Muscle of leg (tissue), 16 donors: ENCODE results near the gene ELOVL2. TPM values are rescaled to one million over a fixed set of nuclear protein-coding genes. Genes with fewer than 3 reads are reported as not detected.
A peak's percentile ranks its signal among the peaks of the same experiment; 100 is the strongest.
"Not testable (repeated sequence)": the region's sequence is repeated elsewhere in the genome, so short reads cannot be mapped to it uniquely, and the experiment has no call there.

Experiments
- DNase-seq: peaks from one replicate; pipeline ENCODE4 v3.0.0; 2013
- H3K27ac ChIP-seq: one replicate; pipeline ENCODE4 v1.5.1; 2013; ENCODE audit warnings: mild to moderate bottlenecking, low read length, control low read depth
- H3K27me3 ChIP-seq: one replicate; pipeline ENCODE4 v1.6.1; 2013; ENCODE audit warnings: low read length; ENCODE audit not compliant: control insufficient read depth, insufficient read depth
- H3K36me3 ChIP-seq: one replicate; pipeline ENCODE4 v1.6.1; 2013; ENCODE audit warnings: low read length; ENCODE audit not compliant: control insufficient read depth, insufficient read depth
- H3K4me1 ChIP-seq: one replicate; pipeline ENCODE4 v1.6.1; 2013; ENCODE audit warnings: low read length; ENCODE audit not compliant: control insufficient read depth, insufficient read depth
- H3K4me3 ChIP-seq: one replicate; pipeline ENCODE4 v1.5.1; 2013; ENCODE audit warnings: low read length, control low read depth
- H3K9me3 ChIP-seq: replicated peaks from 2 replicates; pipeline ENCODE4 v1.6.1; 2013; ENCODE audit warnings: low read depth, low read length; ENCODE audit not compliant: control insufficient read depth
- WGBS: methylation state at CpG from one replicate; pipeline ENCODE4 v1.1.5; 2013; ENCODE audit warnings: missing lambda C conversion rate; ENCODE audit not compliant: insufficient coverage; 5-methylcytosine and 5-hydroxymethylcytosine counted together
- long read RNA-seq, 11 donors: transcript quantifications; one replicate each; lab custom pipeline, GENCODE V29; 2026
- polyA plus RNA-seq, 8 donors: library from polyadenylated mRNA; unstranded; fragments of 120-200 nt; gene quantifications; one replicate each; pipeline versions ENCODE4 v1.2.1 to v1.2.3, GENCODE V29; 2013; ENCODE audit warnings: inconsistent platforms in 1 of 8, low replicate concordance in 1 of 8; ENCODE audit not compliant: insufficient read length in 8 of 8, insufficient read depth in 1 of 8
- total RNA-seq: library from RNA; stranded (reverse); fragments of 120-200 nt; gene quantifications from one replicate; pipeline ENCODE4 v1.2.4, GENCODE V29; 2013

Gene ELOVL2, protein sequence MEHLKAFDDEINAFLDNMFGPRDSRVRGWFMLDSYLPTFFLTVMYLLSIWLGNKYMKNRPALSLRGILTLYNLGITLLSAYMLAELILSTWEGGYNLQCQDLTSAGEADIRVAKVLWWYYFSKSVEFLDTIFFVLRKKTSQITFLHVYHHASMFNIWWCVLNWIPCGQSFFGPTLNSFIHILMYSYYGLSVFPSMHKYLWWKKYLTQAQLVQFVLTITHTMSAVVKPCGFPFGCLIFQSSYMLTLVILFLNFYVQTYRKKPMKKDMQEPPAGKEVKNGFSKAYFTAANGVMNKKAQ
- total RNA-seq (1.5 TPM), polyA plus RNA-seq (1 to 10 TPM; 2.0 to 3.6 (median 2.7) TPM)
- long read RNA-seq, donor 1: 0 reads
- long read RNA-seq, donor 2: 0 reads
- long read RNA-seq, donor 3, partial matches to known transcripts: 0 of 2 reads
- long read RNA-seq, donor 3, other reads (novel, unspliced or antisense): 0 of 2 reads
- long read RNA-seq, donor 4, partial matches to known transcripts: 0 of 1 reads
- long read RNA-seq, donor 4, other reads (novel, unspliced or antisense): 0 of 1 reads
- long read RNA-seq, donor 5, partial matches to known transcripts: 0 of 1 reads
- long read RNA-seq, donor 5, other reads (novel, unspliced or antisense): 0 of 1 reads
- long read RNA-seq, donor 6, partial matches to known transcripts: 0 of 2 reads
- long read RNA-seq, donor 6, other reads (novel, unspliced or antisense): 0 of 2 reads
- long read RNA-seq, donor 7: 0 reads
- long read RNA-seq, donor 8, partial matches to known transcripts: 0 of 1 reads
- long read RNA-seq, donor 8, other reads (novel, unspliced or antisense): 0 of 1 reads
- long read RNA-seq, donor 9, partial matches to known transcripts: 0 of 1 reads
- long read RNA-seq, donor 9, other reads (novel, unspliced or antisense): 0 of 1 reads
- long read RNA-seq, donor 10: 0 reads
- long read RNA-seq, donor 11: 0 reads

DNA sequence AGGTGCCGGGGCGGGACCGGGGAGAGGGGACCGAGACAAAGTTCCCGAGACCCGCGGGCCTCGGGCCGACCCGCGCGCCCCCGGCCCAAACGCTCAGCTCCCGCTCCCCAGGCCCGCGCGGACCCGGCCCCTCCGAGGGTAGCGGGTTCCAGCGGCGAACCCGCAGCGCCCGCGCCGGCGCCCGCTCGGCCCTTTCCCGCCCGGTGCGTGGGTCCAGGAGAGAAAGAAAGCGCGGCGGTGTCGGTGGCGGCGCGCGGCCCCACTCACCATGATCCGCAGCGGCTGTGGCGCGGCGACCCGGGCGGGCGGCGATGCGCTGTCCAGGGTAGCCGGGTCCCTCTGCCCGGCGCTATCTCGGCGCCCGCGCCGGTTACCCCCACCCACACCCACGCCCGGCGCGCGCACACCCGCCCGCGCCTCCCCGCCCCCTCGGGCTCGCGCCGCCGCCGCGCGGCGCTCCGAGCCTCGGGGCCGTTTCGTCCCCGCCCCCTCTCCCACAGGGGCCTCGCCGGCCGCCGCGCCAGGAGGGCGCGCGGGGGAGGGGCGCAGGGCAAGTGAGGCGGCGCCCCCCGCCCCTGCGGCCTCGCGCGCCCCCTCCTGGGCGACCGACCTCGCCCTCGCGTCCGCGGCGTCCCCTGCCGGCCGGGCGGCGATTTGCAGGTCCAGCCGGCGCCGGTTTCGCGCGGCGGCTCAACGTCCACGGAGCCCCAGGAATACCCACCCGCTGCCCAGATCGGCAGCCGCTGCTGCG, at the start of gene ELOVL2:
ELOVL2 (minus strand) TSS at position 345 of the 751 bp plus-strand sequence; CDS start at position 270, 75 bp downstream.
- WGBS: under 1% methylated on average over 116 of the region's 124 CpGs
- peaks cover 2% of the 10 kb centered on the region for H3K4me1 ChIP-seq
- peaks cover 3% of the 10 kb centered on the region for H3K9me3 ChIP-seq
- peaks cover 29% of the 10 kb centered on the region for H3K27me3 ChIP-seq
- peak within 1 kb of the TSS; percentile 45 for H3K4me3 ChIP-seq
- DNase-seq: peak; percentile 65
- no peak within 1 kb of the TSS for H3K27ac ChIP-seq
- H3K36me3 ChIP-seq: no peaks in the 10 kb centered on the region

DNA sequence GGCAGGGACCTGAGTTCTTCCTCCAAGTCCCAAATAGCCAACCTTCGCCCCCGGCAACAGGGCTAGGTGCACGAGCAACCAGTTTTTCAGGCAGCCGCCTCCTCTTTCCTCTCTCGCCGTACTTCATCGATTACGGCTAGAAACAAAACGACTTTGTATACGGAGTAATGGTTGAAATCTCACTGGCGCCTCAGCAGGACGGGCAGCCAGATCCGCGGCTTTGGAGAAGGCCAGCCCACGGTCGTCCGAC, 49.2 kb upstream of the ELOVL2 start:
- no peak for DNase-seq
- Histone ChIP-seq H3K36me3 (peaks cover 7% of the 10 kb centered on the region), H3K27ac (peak overlapping the region; percentile 96), H3K4me1 (peaks cover 3% of the 10 kb centered on the region), H3K27me3 (no peaks in the 10 kb centered on the region), H3K4me3 (peak overlapping the region; percentile 91), H3K9me3 (no peaks in the 10 kb centered on the region)
- WGBS: 2% methylated on average over 11 of the region's 17 CpGs

DNA sequence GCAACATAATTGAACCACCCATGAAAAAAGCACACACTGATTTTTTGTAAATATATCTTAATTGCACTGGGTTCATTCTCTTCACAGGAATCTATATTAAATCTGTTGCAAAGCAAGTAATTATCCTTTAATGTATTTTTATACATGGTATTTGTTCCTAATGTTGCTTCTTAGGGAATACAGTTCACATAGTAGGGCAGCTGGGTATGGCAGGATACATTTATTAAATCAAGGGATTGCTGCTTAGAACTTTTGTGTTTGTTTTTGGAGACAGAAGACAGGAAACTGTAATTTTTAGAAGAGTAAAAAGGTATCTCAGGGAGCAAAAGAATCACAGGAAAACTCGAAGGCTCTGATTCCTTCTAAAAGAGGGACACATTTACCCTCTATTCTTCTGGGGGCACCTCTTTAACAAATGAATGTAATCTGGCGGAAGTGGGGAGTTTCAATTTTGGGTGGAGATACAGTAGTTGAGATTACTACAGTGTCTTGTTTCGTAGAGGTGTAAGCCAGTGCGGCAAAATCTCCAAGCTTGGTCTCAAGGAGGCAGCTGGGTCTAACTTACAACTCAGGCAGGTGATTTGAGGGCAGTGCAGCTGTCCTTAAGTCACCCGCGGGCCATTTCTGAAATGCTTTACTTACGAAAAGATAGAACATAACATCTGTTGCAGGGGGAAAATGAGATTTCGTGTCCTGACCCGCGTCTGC, 48.7 kb upstream of the ELOVL2 start:
- 0% methylated on average over 7 of the region's 10 CpGs for WGBS

DNA sequence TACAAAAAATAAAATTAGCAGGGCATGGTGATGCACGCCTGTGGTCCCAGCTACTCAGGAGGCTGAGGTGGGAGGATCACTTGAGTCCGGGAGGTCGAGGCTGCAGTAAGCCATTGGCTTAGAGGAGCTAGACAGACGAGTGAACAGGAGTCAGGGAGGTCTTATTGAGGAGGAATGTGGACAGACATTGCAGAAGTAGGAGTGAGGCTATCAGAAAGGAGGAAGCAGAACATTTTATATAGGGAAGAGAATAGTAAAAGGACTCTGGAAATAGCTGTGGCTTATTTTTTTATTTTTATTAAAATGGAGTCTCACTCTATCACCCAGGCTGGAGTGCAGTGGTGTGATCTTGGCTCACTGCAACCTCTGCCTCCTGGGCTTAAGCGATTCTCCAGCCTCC, 47.0 kb upstream of the ELOVL2 start:
- WGBS: 92% methylated on average over 5 of the region's 5 CpGs
- not testable (repeated sequence) for H3K27me3 ChIP-seq, H3K9me3 ChIP-seq, H3K36me3 ChIP-seq, H3K27ac ChIP-seq, H3K4me3 ChIP-seq, DNase-seq, H3K4me1 ChIP-seq

More for the DNA sequence above, 48.7 kb upstream of the ELOVL2 start:
- H3K27me3 ChIP-seq: no peaks in the 10 kb centered on the region
- peak overlapping the region; percentile 96 for H3K27ac ChIP-seq
- H3K4me1 ChIP-seq: peaks cover 3% of the 10 kb centered on the region
- no peaks in the 10 kb centered on the region for H3K9me3 ChIP-seq
- peaks cover 7% of the 10 kb centered on the region for H3K36me3 ChIP-seq
- no peak for DNase-seq
- peak overlapping the region; percentile 91 for H3K4me3 ChIP-seq

DNA sequence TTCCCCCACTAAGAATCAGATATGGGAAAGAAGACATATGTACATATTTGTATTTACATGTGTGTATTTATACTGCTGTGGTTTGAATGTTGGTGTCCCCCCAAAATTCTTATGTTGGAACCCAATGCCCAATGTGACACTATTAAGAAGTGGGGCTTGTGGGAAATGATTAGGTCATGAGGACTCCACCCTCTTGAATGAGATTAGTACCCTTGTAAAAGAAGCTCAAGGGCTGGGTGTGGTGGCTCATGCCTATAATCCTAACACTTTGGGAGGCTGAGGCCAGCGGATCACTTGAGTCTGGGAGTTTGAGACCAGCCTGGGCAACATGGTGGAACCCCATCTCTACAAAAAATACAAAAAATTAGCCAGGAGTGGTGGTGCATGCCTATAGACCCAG, 45.6 kb upstream of the ELOVL2 start:
- no peak for DNase-seq
- Histone ChIP-seq H3K4me1 (peaks cover 3% of the 10 kb centered on the region), H3K36me3 (no peaks in the 10 kb centered on the region), H3K9me3 (no peaks in the 10 kb centered on the region), H3K27me3 (no peaks in the 10 kb centered on the region), H3K27ac (no peak overlapping the region), H3K4me3 (no peak overlapping the region)
- no CpG with 5 or more reads among the region's 1 CpG for WGBS

DNA sequence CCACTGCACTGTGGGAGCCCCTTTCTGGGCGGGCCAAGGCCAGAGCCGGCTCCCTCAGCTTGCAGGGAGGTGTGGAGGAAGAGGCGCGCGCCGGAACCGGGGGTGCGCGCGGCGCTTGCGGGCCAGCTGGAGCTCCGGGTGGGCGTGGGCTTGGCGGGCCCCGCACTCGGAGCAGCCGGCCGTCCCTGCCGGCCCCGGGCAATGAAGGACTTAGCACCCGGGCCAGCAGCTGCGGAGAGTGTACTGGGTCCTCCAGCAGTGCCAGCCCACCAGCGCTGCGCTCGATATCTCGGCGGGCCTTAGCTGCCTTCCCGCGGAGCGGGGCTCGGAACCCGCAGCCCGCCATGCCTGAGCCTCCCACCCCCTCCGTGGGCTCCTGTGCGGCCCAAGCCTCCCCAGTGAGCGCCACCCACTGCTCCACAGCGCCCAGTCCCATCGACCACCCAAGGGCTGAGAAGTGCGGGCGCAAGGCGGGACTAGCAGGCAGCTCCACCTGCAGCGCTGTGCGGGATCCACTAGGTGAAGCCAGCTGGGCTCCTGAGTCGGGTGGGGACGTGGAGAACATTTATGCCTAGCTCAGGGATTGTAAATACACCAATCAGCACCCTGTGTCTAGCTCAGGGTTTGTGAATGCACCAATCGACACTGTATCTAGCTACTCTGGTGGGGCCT, 43.2 kb upstream of the ELOVL2 start:
- H3K36me3 ChIP-seq, H3K27ac ChIP-seq, H3K9me3 ChIP-seq, DNase-seq, H3K27me3 ChIP-seq, H3K4me1 ChIP-seq, H3K4me3 ChIP-seq: not testable (repeated sequence)
- 73% methylated on average over 30 of the region's 47 CpGs for WGBS

DNA sequence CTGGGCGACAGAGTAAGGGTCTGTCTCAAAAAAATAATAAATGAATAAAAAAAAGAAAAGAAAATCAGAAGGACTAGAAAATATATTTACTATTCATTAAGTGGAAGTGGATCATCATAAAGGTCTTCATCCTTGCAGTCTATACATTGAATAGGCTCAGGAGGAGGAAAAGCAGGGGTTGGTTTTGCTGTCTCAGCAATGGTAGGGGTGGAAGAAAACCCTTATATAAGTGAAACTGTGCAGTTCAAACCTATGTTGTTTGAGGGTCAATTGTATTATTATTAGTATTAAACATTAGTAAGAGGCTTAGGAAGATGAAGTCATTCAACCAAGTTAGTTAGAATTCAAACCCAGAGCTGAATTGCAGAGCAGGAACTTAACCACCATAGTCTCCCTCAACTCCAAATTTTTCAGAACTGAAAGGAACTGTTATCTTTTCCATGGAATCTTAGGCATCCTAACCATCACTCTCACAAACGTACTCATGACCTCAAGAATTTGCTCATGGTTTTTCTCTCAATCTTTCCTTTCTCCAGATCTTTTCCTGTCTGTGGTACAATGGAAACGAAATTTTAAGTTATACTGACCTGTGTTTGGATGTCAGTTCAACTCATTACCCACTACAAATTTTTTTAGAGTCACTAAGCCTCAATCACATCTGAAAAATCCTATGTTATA, 41.8 kb upstream of the ELOVL2 start:
- H3K4me1 ChIP-seq: no peaks in the 10 kb centered on the region
- no peaks in the 10 kb centered on the region for H3K36me3 ChIP-seq
- no peak overlapping the region for H3K27ac ChIP-seq
- DNase-seq: no peak
- H3K4me3 ChIP-seq: no peak overlapping the region
- H3K9me3 ChIP-seq: no peaks in the 10 kb centered on the region
- no peaks in the 10 kb centered on the region for H3K27me3 ChIP-seq
- WGBS: 20% methylated on average over 1 of the region's 3 CpGs

DNA sequence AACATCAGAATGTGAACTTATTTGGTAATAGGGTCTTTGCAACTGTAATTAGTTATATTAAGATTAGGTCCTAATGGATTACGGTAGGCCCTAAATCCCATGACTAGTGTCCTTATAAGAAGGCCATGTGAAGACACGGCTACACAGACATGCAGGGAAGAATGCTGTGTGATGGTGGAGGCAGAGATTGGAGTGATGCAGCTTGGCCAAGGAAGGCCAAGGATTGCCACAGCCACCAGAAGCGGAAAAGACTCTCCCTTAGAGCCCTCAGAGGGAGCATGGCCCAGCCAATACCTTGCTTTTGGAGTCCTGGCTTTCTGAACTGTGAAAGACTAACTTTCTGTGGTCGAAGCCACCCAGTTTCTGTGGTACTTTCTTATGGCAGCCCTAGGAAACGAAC, 39.9 kb upstream of the ELOVL2 start:
- Histone ChIP-seq H3K4me3 (no peak overlapping the region), H3K27me3 (no peaks in the 10 kb centered on the region), H3K9me3 (no peaks in the 10 kb centered on the region), H3K4me1 (no peaks in the 10 kb centered on the region), H3K27ac (no peak overlapping the region), H3K36me3 (no peaks in the 10 kb centered on the region)
- DNase-seq: no peak
- WGBS: 73% methylated on average over 5 of the region's 5 CpGs

DNA sequence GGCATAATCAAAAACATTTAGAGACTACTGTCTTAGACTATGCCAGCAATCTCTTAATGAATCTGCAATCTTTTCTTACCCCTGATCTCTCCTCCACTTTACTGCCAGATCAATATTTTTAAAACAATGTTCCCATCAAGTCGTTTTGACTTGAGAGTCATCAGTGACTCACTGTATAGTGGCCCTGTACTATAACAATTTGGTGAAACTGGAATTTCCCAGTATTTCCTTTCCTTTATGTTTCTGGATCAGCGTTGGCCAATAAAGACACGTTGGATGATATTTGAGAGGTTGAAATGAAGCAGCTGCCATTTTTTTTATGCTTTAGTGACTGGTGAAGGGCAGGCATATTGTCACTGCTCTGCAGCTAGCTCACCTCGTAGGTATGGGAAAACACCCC, 39.4 kb upstream of the ELOVL2 start:
- no peaks in the 10 kb centered on the region for H3K9me3 ChIP-seq
- WGBS: no CpG with 5 or more reads among the region's 4 CpGs

More for the DNA sequence above, 39.4 kb upstream of the ELOVL2 start:
- DNase-seq: no peak
- H3K36me3 ChIP-seq: no peaks in the 10 kb centered on the region
- no peaks in the 10 kb centered on the region for H3K27me3 ChIP-seq
- H3K4me1 ChIP-seq: no peaks in the 10 kb centered on the region
- H3K4me3 ChIP-seq: no peak overlapping the region
- H3K27ac ChIP-seq: no peak overlapping the region
